ENCODE data around the gene B3GALT4. TPM values are rescaled to one million over a fixed set of nuclear protein-coding genes. Genes with fewer than 3 reads are reported as not detected.

The B3GALT4 gene
- total and polyA plus RNA-seq, 11 donors = 7.3 to 13.8 (median 9.0) TPM

GRCh38 chr6:33314943-33315792 lies 38.2 kb downstream of the B3GALT4 start:
- DNase-seq (peak in 4 of 5 donors; percentile 59 to 73 (median 64)), ATAC-seq (peak in 1 of 4 donors; percentile 1)
- Histone ChIP-seq H3K27me3 (no peaks in the 10 kb centered on the region), H3K36me3 (peaks cover 0 to 38% (median 31%) of the 10 kb centered on the region in 9 donors), H3K9me3 (no peaks in the 10 kb centered on the region), H3K4me3 (peak overlapping the region in 10 of 12 donors; percentile 69 to 99 (median 95)), H3K27ac (peak overlapping the region; percentile 85 to 99 (median 97)), H3K4me1 (peaks cover 0 to 72% (median 42%) of the 10 kb centered on the region in 12 donors)
- intact Hi-C loops (cut with DNase I) = loop anchor here in 2 of 10 donors (2.0 to 5.0 kb wide), 2 partner anchors 16 to 38 kb away; partner anchors contain the start of genes B3GALT4 (in 1 of the 2) and RGL2 (in 1 of the 2)
- TF ChIP-seq CTCF (IDR thresholded peaks at IDR 0.05) (no peak), POLR2A (IDR thresholded peaks at IDR 0.05) (no peak)
- 37 to 53% (median 44%) methylated on average over 44 to 47 of the region's 47 CpGs for WGBS, 4 donors

- H3K4me1 ChIP-seq = peaks cover 3 to 74% (median 49%) of the 10 kb centered on the region in 12 donors
- H3K27me3 ChIP-seq = no peaks in the 10 kb centered on the region
- ATAC-seq = no peak
- peak overlapping the region in 6 of 12 donors; percentile 8 to 98 (median 88) for H3K27ac ChIP-seq
- WGBS, 4 donors = 84 to 93% (median 89%) methylated on average over 16 to 17 of the region's 17 CpGs
- H3K36me3 ChIP-seq = peaks cover 0 to 38% (median 30%) of the 10 kb centered on the region in 9 donors
- intact Hi-C loops (cut with DNase I) = loop anchor here in 1 of 10 donors (2.0 kb wide), 1 partner anchor 17 kb away; the partner anchor contains the start of gene RGL2
- no peaks in the 10 kb centered on the region for H3K9me3 ChIP-seq
- H3K4me3 ChIP-seq = no peak overlapping the region
- no peak for TF ChIP-seq CTCF (IDR thresholded peaks at IDR 0.05)
- no peak for TF ChIP-seq POLR2A (IDR thresholded peaks at IDR 0.05)
- no peak for DNase-seq
Measured at GRCh38 chr6:33315793-33316602, 39.1 kb downstream of the B3GALT4 start.

GRCh38 chr6:33316603-33317418 lies 39.9 kb downstream of the B3GALT4 start:
- H3K27me3 ChIP-seq = no peaks in the 10 kb centered on the region
- 67 to 73% (median 71%) methylated on average over 17 to 19 of the region's 19 CpGs for WGBS, 4 donors

More at GRCh38 chr6:33316603-33317418, 39.9 kb downstream of the B3GALT4 start:
- DNase-seq (peak in 3 of 5 donors; percentile 56 to 69 (median 57)), ATAC-seq (peak in 1 of 4 donors; percentile 1)
- intact Hi-C loops (cut with DNase I) = no loop called here
- TF ChIP-seq CTCF (IDR thresholded peaks at IDR 0.05) (no peak), POLR2A (IDR thresholded peaks at IDR 0.05) (no peak)
- Histone ChIP-seq H3K9me3 (no peaks in the 10 kb centered on the region), H3K27ac (peak overlapping the region in 11 of 12 donors; percentile 54 to 88 (median 84)), H3K4me1 (peaks cover 3 to 74% (median 50%) of the 10 kb centered on the region in 12 donors), H3K4me3 (peak overlapping the region in 11 of 12 donors; percentile 24 to 77 (median 64)), H3K36me3 (peaks cover 0 to 35% (median 27%) of the 10 kb centered on the region in 9 donors)
